GM18498 (cell line): Measurements from ENCODE around the gene SYT1.

Experiments used
- ATAC-seq: cut with Tn5 transposase; IDR thresholded peaks from one replicate; pipeline ENCODE4 v1.9.1; 2021; ENCODE audit warnings: mild to moderate bottlenecking, moderate library complexity; ENCODE audit not compliant: unreplicated experiment

Gene SYT1

DNA sequence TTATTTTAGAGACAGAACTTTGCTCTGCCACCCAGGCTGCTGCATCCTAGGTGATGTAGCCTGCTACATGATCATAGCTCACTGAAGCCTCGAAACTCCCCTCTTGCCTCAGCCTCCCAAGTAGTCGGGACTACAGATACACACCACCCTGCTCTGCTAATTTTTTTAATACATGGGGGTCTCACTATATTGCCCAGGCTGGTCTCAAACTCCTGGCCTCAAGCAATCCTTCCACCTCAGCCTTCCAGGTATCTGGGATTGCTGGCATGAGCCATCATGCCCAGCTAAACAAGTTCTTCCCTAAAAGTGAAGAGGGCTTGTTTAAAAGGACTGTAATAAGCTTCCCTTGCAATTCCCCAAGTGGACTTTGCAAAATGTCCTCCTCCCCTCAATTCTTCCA is 515.8 kb downstream of the SYT1 start:
- no peak for ATAC-seq

DNA sequence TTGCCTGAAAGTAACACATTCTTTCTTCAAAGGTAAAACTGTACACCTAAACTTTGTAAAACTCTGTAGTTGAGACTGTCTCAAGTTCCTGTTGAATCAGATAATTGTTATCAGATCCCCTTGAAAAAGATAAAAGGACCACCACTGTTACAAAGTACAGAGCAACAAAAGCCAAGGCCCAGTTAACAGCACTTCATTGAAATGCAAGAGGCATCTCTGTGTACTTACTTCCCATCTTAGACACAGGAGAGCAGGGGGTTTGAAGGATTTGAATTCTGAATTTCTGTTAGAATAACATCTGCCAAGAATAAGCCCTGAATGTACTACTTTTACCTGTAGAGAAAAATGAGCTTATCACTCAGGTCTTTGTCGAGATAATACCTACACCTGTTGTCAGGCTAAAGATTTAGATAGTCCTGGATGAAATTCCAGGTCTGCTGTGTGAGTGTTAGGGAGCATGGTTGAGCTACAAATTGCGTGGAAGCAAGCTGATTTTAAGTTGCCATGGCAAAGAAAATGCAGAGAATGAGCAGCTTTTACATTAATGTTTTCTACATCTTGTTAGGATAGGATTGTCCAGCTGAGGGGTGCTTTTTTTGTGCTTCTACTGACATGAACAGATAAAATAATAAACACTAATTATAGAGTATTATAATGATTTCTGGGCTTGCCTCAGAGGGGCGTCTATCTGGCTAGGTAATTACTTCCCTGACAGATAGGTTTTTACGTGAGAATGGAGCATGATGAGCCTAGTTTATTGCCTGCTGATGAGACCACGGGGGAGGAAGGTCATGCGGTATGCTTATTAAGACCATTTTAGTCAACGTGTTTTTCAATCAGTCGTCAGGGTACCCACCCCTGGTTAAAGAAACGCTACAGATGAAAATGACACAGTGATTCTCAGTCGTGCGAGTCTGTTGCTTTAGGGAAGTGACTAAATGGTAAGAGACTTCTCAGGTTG is 517.0 kb downstream of the SYT1 start:
- ATAC-seq, result no peak

GRCh38 chr12:79384551-79384950 is 520.0 kb downstream of the SYT1 start:
- ATAC-seq, result no peak

DNA sequence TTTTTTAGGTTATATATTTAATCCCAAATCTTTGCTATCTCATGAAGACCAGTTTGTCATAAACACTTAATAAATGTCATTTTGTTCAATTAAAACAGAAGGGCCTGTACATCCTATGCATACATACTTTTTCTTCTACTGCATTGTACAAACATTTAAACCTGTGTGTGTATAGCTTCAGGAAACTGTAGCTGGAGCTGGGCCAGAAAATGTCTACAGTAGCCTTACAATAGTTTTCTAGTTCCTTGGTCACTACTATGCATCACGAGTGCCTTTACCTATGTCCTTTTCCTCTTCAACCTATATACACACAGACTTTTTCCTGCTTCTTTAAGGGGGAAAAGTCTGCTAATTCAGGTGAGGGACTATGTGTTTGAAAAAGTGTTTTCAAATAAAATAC is 523.4 kb downstream of the SYT1 start:
- ATAC-seq, result no peak

- no peak for ATAC-seq
Measured at GRCh38 chr12:79393842-79394241, 529.3 kb downstream of the SYT1 start.

DNA sequence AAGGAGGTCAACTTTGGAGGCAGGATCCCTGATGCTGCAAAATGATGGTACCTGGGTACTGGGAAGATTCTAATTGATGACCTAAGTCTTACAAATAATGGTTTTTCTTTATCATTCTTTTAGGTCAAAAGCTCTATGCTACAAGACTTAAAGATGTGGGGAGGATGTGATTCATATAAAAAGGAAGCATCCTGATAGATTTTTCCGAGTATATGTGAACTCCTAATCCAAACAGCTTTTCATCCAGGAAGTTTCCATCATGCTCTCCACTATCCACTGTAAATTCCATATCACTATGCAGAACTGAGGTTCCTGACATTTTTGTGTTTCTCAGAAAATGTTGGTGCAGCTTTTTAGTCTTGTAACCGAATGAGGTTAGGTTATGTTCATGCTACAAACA is 533.0 kb downstream of the SYT1 start:
- no peak for ATAC-seq

GRCh38 chr12:79400481-79400880 is 535.9 kb downstream of the SYT1 start:
- no peak for ATAC-seq

- no peak for ATAC-seq
Measured at GRCh38 chr12:79402606-79403005, 538.0 kb downstream of the SYT1 start.

GRCh38 chr12:79406993-79407392 is 542.4 kb downstream of the SYT1 start:
- no peak for ATAC-seq

DNA sequence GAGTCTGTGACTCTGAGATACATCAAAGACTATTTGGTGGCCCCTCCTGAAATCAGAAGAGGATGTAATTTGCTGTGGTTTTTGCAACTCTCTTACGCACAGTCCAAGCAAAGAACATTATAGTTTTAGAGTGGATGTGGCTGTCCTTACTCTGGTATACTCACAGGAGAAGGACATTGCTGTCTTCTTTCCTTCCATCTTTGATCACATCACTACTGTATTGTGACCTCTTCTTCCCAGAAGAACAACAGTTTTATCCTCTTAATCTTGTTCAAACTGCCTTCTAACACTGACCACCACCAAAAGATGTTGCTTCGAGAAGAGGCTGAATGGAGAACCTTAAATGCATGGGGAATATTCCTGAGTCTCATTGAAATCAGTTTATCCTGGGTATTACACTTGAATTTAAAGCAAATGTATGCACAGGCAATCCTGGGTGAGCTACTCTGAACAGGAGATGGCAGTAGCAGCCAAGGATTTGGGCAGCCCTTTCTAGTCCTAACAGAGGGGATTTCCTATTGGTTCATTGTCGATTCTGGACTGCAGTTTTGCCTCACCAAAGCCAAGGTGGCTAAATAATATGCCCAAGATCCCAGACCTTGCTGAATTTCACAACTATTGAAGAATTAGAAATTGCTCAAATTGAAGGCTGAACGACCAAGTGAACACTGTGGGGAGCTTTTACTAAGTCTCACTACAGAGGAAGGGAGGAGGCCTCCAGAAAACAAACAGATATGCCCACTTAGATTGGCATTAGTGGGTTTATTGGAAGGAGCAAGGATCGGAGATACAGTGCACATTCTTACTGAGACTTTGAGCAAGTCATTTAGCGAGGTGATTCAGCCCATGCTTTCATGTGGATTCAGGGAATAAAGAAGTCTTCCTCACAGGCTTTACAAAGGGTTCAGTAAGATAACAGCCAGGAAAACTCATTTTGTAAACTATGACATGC is 543.4 kb downstream of the SYT1 start:
- ATAC-seq, result peak; percentile 75

DNA sequence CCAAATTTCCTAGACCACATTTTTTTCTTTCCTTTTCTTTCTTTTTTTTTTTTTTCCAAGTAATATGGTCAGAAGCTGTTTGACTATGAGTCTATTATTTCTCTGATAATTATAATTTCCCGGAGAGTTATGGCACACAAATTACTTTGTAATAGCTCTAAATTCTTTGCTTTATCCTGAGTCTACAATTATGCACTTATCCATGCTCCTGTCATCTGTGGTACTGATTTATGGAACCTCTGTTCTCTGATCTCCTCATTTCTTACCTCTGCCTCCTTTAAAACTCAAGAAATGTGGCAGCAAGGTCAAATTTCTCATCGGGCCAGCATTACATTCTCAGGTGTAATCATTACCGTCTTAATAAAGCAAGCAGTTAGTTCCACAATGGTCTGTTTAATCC is 544.1 kb downstream of the SYT1 start:
- no peak for ATAC-seq

GRCh38 chr12:79409562-79409961 is 545.0 kb downstream of the SYT1 start:
- no peak for ATAC-seq

DNA sequence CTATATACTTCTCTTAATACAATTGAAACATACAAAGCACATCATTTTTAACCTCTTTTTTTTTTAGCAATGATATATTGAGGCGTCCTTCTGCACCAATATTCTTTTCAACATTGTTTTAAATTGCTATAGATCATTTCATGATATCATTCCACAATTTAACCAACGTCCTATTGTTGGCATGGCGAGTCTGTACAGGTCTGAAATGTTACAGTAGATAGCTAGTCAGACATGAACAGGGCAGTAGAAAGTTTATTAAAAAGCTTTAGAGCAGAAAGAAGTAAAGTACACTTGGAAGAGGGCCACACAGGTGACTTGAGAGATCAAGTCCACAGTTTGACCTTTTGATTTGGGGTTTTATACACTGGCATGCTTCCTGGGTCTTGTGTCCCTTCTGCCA is 547.2 kb downstream of the SYT1 start:
- ATAC-seq, result no peak

GRCh38 chr12:79413796-79414195 is 549.2 kb downstream of the SYT1 start:
- no peak for ATAC-seq

DNA sequence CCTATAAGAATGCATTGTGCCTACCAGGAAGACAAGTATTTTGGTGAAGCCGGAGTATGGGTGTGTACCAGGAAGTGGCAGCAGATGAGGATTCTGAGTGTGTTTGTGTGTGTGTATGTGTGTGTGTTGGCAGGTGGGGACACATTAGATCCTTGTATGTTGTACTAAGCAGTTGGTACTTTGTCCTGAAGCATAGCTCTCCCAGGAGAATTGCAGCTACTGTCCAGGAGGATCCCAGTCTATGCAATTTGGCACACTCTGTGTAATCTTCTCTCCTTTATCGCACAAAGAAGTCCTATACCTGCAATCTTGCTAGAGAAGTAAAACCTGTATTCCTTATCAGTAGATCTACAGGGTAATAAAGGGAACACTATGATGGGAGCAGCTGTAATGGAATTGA is 549.7 kb downstream of the SYT1 start:
- ATAC-seq, result no peak

DNA sequence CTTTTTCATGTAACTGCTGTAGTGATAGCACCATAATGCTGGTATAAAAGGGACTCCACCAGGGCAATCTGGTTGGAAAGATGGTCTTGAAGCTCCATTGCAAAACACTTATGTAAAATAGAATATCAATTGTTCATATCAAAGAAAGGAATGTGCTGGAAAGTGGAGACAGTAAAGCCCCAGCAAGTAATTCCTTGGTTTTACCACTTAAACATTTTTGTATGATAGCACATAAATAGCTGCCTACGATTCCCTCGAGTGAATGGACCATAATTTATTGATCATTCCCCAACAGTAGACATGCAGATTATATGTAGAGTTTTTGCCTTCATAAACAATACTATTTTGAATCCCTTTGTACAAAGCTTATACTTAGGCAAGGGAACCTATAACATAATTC is 550.7 kb downstream of the SYT1 start:
- no peak for ATAC-seq

GRCh38 chr12:79415746-79416435 is 551.3 kb downstream of the SYT1 start:
- no peak for ATAC-seq

DNA sequence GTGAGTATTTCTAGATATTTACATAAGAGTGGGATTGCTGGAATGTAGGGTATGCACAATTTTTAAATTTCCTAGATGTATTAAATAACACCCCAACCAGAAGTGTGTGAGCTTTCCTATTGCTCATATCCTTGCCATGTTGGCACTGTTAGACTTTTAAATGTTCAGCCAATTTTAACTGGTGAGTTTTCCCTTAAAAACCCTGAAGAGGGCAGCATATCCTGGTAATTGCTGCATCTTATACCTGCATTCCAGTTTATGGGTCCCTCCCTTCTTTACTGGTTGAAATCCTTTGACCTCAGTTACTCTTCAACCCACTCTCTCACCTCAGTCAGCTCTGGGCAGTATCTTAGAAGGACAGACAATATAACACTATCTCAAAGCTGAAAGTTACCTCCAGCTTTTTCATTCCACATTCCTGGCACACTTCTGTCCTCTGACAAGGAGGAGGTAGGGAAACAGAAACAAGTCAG is 555.6 kb downstream of the SYT1 start:
- no peak for ATAC-seq

- no peak for ATAC-seq
Measured at GRCh38 chr12:79421236-79421740, 556.7 kb downstream of the SYT1 start.

- no peak for ATAC-seq
Measured at GRCh38 chr12:79422060-79422812, 557.7 kb downstream of the SYT1 start.
